CD4-positive, alpha-beta memory T cell (primary cell): ENCODE measurements around the gene TRAPPC11. TPM values are rescaled to one million over a fixed set of nuclear protein-coding genes. Genes with fewer than 3 reads are reported as not detected.

Source experiments
- CTCF ChIA-PET: fragments of 350-600 bp; sonication (Branson Sonifier 250); formaldehyde crosslinking; loops from one replicate; lab custom pipeline; 2021; ENCODE audit warnings: inconsistent platforms; ENCODE audit not compliant: partially characterized antibody; lab: Charles Lee
- POLR2A ChIA-PET: fragments of 350-600 bp; sonication (Branson Sonifier 250); formaldehyde crosslinking; loops from one replicate; lab custom pipeline; 2021; ENCODE audit not compliant: partially characterized antibody; lab: Charles Lee
- DNase-seq, 5 donors: peaks; one replicate each; pipeline versions ENCODE4 v3.0.0 to v3.0.0-alpha.2; 2020 to 2022; ENCODE audit warnings: mixed read lengths in 1 of 5
- H3K27ac ChIP-seq: one replicate; pipeline ENCODE4 v1.7.0; 2013; ENCODE audit warnings: low read depth, low read length
- H3K27me3 ChIP-seq: 2 replicates; pipeline ENCODE4 v1.7.0; 2013; ENCODE audit warnings: mild to moderate bottlenecking, low read length, moderate library complexity; ENCODE audit not compliant: insufficient read depth
- H3K36me3 ChIP-seq: 2 replicates; pipeline ENCODE4 v1.7.0; 2013; ENCODE audit warnings: mild to moderate bottlenecking, low read length, moderate library complexity; ENCODE audit not compliant: insufficient read depth
- H3K4me1 ChIP-seq: 2 replicates; pipeline ENCODE4 v1.7.0; 2013; ENCODE audit warnings: mild to moderate bottlenecking, low read length, moderate library complexity; ENCODE audit not compliant: insufficient read depth
- H3K4me3 ChIP-seq, 2 donors: one replicate each; pipeline ENCODE4 v1.7.0; 2013; ENCODE audit warnings: low read length in 2 of 2, mild to moderate bottlenecking in 1 of 2
- H3K9me3 ChIP-seq, 2 donors: one replicate each; pipeline ENCODE4 v1.7.0; 2013; ENCODE audit warnings: low read length in 2 of 2, control low read depth in 1 of 2; ENCODE audit not compliant: control insufficient read depth in 1 of 2
- H3K27ac Mint-ChIP-seq, 7 donors: one replicate each; pipeline ENCODE4 v1.8.0; 2020 to 2021; ENCODE audit warnings: mixed read lengths in 7 of 7, mild to moderate bottlenecking in 6 of 7, inconsistent platforms in 3 of 7, moderate library complexity in 3 of 7
- H3K27me3 Mint-ChIP-seq, 2 donors: one replicate each; pipeline ENCODE4 v1.8.0; 2020 to 2021; ENCODE audit warnings: mixed read lengths in 2 of 2
- H3K36me3 Mint-ChIP-seq, 2 donors: one replicate each; pipeline ENCODE4 v1.8.0; 2020 to 2021; ENCODE audit warnings: mixed read lengths in 2 of 2, inconsistent platforms in 1 of 2, mild to moderate bottlenecking in 1 of 2
- H3K4me1 Mint-ChIP-seq, 4 donors: one replicate each; pipeline ENCODE4 v1.8.0; 2020 to 2021; ENCODE audit warnings: mixed read lengths in 4 of 4, mild to moderate bottlenecking in 1 of 4
- H3K4me3 Mint-ChIP-seq, 8 donors: one replicate each; pipeline ENCODE4 v1.8.0; 2020 to 2021; ENCODE audit warnings: mixed read lengths in 8 of 8, mild to moderate bottlenecking in 7 of 8, moderate library complexity in 6 of 8, inconsistent platforms in 3 of 8
- H3K9me3 Mint-ChIP-seq, 8 donors: one replicate each; pipeline ENCODE4 v1.8.0; 2020 to 2021; ENCODE audit warnings: mixed read lengths in 8 of 8, mild to moderate bottlenecking in 5 of 8, inconsistent platforms in 3 of 8, moderate library complexity in 1 of 8
- intact Hi-C: fragments of 100-400 bp; cut with micrococcal nuclease; formaldehyde crosslinking; loops from one replicate; pipeline ENCODE4 v1.15.1; 2023
- polyA plus RNA-seq, 2 donors: library from polyadenylated mRNA; unstranded; fragments of 300-500 nt; fragmentation: Illumina TruSeq; gene quantifications; one replicate each; pipeline ENCODE4 v1.2.3, GENCODE V29; 2021
- total RNA-seq, 2 experiments: library from RNA; stranded (reverse); gene quantifications; one replicate each; pipeline ENCODE4 v1.2.3, GENCODE V29; 2021

Gene TRAPPC11
- total and polyA plus RNA-seq, 4 experiments from 2014 or later = 22.7 to 51.0 (median 33.2) TPM

- Histone ChIP-seq H3K4me1 (no peaks in the 10 kb centered on the region), H3K27me3 (no peaks in the 10 kb centered on the region), H3K9me3 (no peaks in the 10 kb centered on the region), H3K27ac (no peak overlapping the region), H3K4me3 (no peak overlapping the region), H3K36me3 (peaks cover 54% of the 10 kb centered on the region)
- POLR2A ChIA-PET = no interaction called here
- Mint-ChIP-seq H3K4me1 (peaks cover 0 to 5% (median under 1%) of the 10 kb centered on the region in 4 donors), H3K4me3 (no peak overlapping the region), H3K36me3 (peaks cover 53 to 71% of the 10 kb centered on the region in 2 donors), H3K27me3 (no peaks in the 10 kb centered on the region), H3K9me3 (no peaks in the 10 kb centered on the region), H3K27ac (peak overlapping the region in 1 of 7 donors; percentile 9)
- no peak for DNase-seq
- CTCF ChIA-PET = no interaction called here
- intact Hi-C loops = no loop called here
These were observed 29.1 kb downstream of the TRAPPC11 start for GRCh38 chr4:183688216-183688615.

GRCh38 chr4:183691006-183691405 is 31.9 kb downstream of the TRAPPC11 start:
- Mint-ChIP-seq H3K27me3 (no peaks in the 10 kb centered on the region), H3K27ac (peak overlapping the region in 2 of 7 donors; percentile 16 to 36), H3K4me3 (no peak overlapping the region), H3K36me3 (peaks cover 58 to 65% of the 10 kb centered on the region in 2 donors), H3K4me1 (peaks cover 0 to 5% (median under 1%) of the 10 kb centered on the region in 4 donors), H3K9me3 (no peaks in the 10 kb centered on the region)
- DNase-seq = no peak
- no peaks in the 10 kb centered on the region for H3K9me3 ChIP-seq
- intact Hi-C loops = no loop called here
- H3K4me3 ChIP-seq = no peak overlapping the region
- ChIA-PET CTCF (no interaction called here), POLR2A (no interaction called here)
- no peaks in the 10 kb centered on the region for H3K27me3 ChIP-seq
- peaks cover 54% of the 10 kb centered on the region for H3K36me3 ChIP-seq
- no peak overlapping the region for H3K27ac ChIP-seq
- H3K4me1 ChIP-seq = no peaks in the 10 kb centered on the region

GRCh38 chr4:183691897-183692296 is 32.8 kb downstream of the TRAPPC11 start:
- H3K4me3 ChIP-seq = no peak overlapping the region
- H3K27me3 Mint-ChIP-seq = no peaks in the 10 kb centered on the region
- H3K27ac Mint-ChIP-seq = no peak overlapping the region
- H3K4me3 Mint-ChIP-seq = no peak overlapping the region
- ChIA-PET POLR2A (no interaction called here), CTCF (no interaction called here)
- no peaks in the 10 kb centered on the region for H3K4me1 ChIP-seq
- peaks cover 57% of the 10 kb centered on the region for H3K36me3 ChIP-seq
- no peak overlapping the region for H3K27ac ChIP-seq
- H3K9me3 Mint-ChIP-seq = no peaks in the 10 kb centered on the region
- H3K4me1 Mint-ChIP-seq = peaks cover 0 to 5% (median under 1%) of the 10 kb centered on the region in 4 donors
- H3K27me3 ChIP-seq = no peaks in the 10 kb centered on the region
- DNase-seq = no peak
- no peaks in the 10 kb centered on the region for H3K9me3 ChIP-seq
- peaks cover 59 to 66% of the 10 kb centered on the region in 2 donors for H3K36me3 Mint-ChIP-seq
- intact Hi-C loops = no loop called here

DNA sequence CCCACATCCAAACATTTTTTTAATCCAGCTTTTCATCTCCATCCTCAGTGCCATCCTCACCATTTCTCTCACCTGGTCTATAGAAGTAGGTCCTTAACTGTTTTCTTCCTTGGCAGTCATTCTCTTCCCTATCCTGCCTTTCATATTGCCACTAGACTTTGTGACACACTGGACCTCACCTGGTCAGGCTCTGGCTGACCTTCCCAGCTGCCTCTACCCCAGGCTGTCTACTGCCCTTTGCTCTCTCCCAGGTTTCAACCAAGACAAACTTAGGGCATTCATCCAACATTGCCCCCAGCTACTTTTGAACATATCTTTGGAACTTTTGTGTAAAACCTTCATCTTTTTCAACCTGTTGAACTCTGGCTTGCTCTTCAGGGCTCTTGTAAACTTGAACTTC is 39.8 kb downstream of the TRAPPC11 start:
- H3K27ac Mint-ChIP-seq = no peak overlapping the region
- no peak overlapping the region for H3K27ac ChIP-seq
- intact Hi-C loops = no loop called here
- H3K9me3 Mint-ChIP-seq = no peaks in the 10 kb centered on the region
- H3K36me3 ChIP-seq = peaks cover 73% of the 10 kb centered on the region
- CTCF ChIA-PET = no interaction called here
- H3K4me1 Mint-ChIP-seq = peaks cover 0 to 3% (median 1%) of the 10 kb centered on the region in 4 donors
- H3K36me3 Mint-ChIP-seq = peaks cover 60 to 79% of the 10 kb centered on the region in 2 donors
- H3K4me3 ChIP-seq = no peak overlapping the region
- no peak overlapping the region for H3K4me3 Mint-ChIP-seq
- POLR2A ChIA-PET = no interaction called here
- H3K27me3 ChIP-seq = no peaks in the 10 kb centered on the region
- H3K9me3 ChIP-seq = no peaks in the 10 kb centered on the region
- H3K27me3 Mint-ChIP-seq = no peaks in the 10 kb centered on the region
- DNase-seq = no peak
- no peaks in the 10 kb centered on the region for H3K4me1 ChIP-seq

GRCh38 chr4:183700407-183700806 is 41.3 kb downstream of the TRAPPC11 start:
- Histone ChIP-seq H3K36me3 (peaks cover 65% of the 10 kb centered on the region), H3K4me1 (no peaks in the 10 kb centered on the region), H3K4me3 (no peak overlapping the region), H3K27me3 (no peaks in the 10 kb centered on the region), H3K27ac (no peak overlapping the region), H3K9me3 (no peaks in the 10 kb centered on the region)
- intact Hi-C loops = no loop called here
- ChIA-PET CTCF (no interaction called here), POLR2A (no interaction called here)
- Mint-ChIP-seq H3K9me3 (no peaks in the 10 kb centered on the region), H3K4me3 (no peak overlapping the region), H3K36me3 (peaks cover 62 to 81% of the 10 kb centered on the region in 2 donors), H3K27ac (no peak overlapping the region), H3K27me3 (no peaks in the 10 kb centered on the region), H3K4me1 (peaks cover 0 to 3% (median 1%) of the 10 kb centered on the region in 4 donors)
- DNase-seq = no peak

DNA sequence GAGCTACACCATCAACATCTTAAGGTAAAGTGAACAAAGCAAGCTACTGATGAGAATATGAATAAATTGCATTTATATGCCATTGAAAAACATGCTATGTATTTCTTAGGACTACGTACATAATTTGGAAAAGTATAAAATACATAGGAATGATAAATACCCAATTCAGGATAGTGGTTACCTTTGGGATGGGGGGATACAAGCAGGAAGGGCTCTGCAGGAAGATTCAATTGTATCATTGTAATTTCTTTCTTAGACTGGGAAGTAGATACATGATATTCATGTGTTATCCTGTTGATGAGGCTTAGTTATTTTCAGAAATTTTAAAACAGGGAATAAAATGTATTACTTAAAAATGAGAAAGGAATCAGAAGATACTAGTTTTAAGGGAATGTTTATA is 43.4 kb downstream of the TRAPPC11 start:
- Histone ChIP-seq H3K4me1 (no peaks in the 10 kb centered on the region), H3K27ac (no peak overlapping the region), H3K9me3 (no peaks in the 10 kb centered on the region), H3K4me3 (no peak overlapping the region), H3K36me3 (peaks cover 48% of the 10 kb centered on the region), H3K27me3 (no peaks in the 10 kb centered on the region)
- intact Hi-C loops = no loop called here
- Mint-ChIP-seq H3K27me3 (no peaks in the 10 kb centered on the region), H3K4me1 (peaks cover 0 to 5% (median 1%) of the 10 kb centered on the region in 4 donors), H3K36me3 (peaks cover 62 to 74% of the 10 kb centered on the region in 2 donors), H3K9me3 (no peaks in the 10 kb centered on the region), H3K4me3 (no peak overlapping the region), H3K27ac (no peak overlapping the region)
- CTCF ChIA-PET = interaction anchor here (0.7 kb wide), 1 partner anchor 17 kb away, joined by 4 read pairs; no protein-coding TSS in a partner anchor
- no peak for DNase-seq
- POLR2A ChIA-PET = no interaction called here

DNA sequence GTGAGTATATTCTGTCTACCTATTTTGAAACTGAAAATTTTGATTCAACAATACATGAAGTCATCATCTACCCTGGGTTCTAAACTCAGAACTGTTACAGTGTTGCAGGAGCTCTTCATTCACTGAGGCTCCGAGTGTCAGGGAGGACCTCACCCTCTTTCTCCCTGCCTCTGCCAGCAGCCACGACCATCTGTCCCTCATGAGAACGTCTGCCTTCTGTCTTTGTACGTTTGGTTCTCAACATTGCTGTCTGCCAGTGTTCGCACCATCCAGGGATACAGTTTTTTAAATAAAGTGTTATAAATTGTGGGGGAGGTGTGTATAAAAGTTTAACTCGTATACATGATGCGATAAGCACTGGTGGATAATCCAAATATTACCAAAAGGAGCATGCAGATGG is 55.5 kb downstream of the TRAPPC11 start:
- H3K36me3 ChIP-seq = peaks cover 17% of the 10 kb centered on the region
- peaks cover 19 to 43% of the 10 kb centered on the region in 2 donors for H3K36me3 Mint-ChIP-seq
- DNase-seq = no peak
- peaks cover 0 to 3% (median 0%) of the 10 kb centered on the region in 8 donors for H3K9me3 Mint-ChIP-seq
- intact Hi-C loops = no loop called here
- H3K9me3 ChIP-seq = no peaks in the 10 kb centered on the region
- no peaks in the 10 kb centered on the region for H3K4me1 Mint-ChIP-seq
- no peaks in the 10 kb centered on the region for H3K27me3 Mint-ChIP-seq
- no peak overlapping the region for H3K4me3 Mint-ChIP-seq
- no peak overlapping the region for H3K27ac ChIP-seq
- no peak overlapping the region for H3K4me3 ChIP-seq
- no peaks in the 10 kb centered on the region for H3K27me3 ChIP-seq
- H3K4me1 ChIP-seq = no peaks in the 10 kb centered on the region
- POLR2A ChIA-PET = no interaction called here
- CTCF ChIA-PET = interaction anchor here (1.3 kb wide), 1 partner anchor 11 kb away, joined by 3 read pairs; no protein-coding TSS in a partner anchor
- no peak overlapping the region for H3K27ac Mint-ChIP-seq
